ENCODE measurements around the gene STXBP5.

STXBP5 gene

GRCh38 chr6:147382945-147383554 lies 178.8 kb downstream of the STXBP5 start:
- Mint-ChIP-seq H3K4me3 (no peak overlapping the region), H3K27me3 (no peaks in the 10 kb centered on the region), H3K36me3 (peaks cover 22% of the 10 kb centered on the region), H3K4me1 (no peaks in the 10 kb centered on the region), H3K27ac (no peak overlapping the region), H3K9me3 (no peaks in the 10 kb centered on the region)

GRCh38 chr6:147384029-147384428 lies 179.8 kb downstream of the STXBP5 start:
- no peak overlapping the region for H3K4me3 Mint-ChIP-seq
- peaks cover 19% of the 10 kb centered on the region for H3K36me3 Mint-ChIP-seq
- no peaks in the 10 kb centered on the region for H3K27me3 Mint-ChIP-seq
- H3K9me3 Mint-ChIP-seq, result no peaks in the 10 kb centered on the region
- H3K27ac Mint-ChIP-seq, result no peak overlapping the region
- H3K4me1 Mint-ChIP-seq, result no peaks in the 10 kb centered on the region

GRCh38 chr6:147384737-147385710 lies 180.8 kb downstream of the STXBP5 start:
- Mint-ChIP-seq H3K4me1 (no peaks in the 10 kb centered on the region), H3K27ac (peak overlapping the region; percentile 30), H3K27me3 (no peaks in the 10 kb centered on the region), H3K36me3 (peaks cover 15% of the 10 kb centered on the region), H3K9me3 (no peaks in the 10 kb centered on the region), H3K4me3 (no peak overlapping the region)

- no peak overlapping the region for H3K27ac Mint-ChIP-seq
- peaks cover 1% of the 10 kb centered on the region for H3K36me3 Mint-ChIP-seq
- H3K27me3 Mint-ChIP-seq, result no peaks in the 10 kb centered on the region
- H3K9me3 Mint-ChIP-seq, result no peaks in the 10 kb centered on the region
- no peak overlapping the region for H3K4me3 Mint-ChIP-seq
- H3K4me1 Mint-ChIP-seq, result no peaks in the 10 kb centered on the region
Observed at GRCh38 chr6:147389463-147389862, 185.2 kb downstream of the STXBP5 start.

- no peaks in the 10 kb centered on the region for H3K4me1 Mint-ChIP-seq
- no peak overlapping the region for H3K27ac Mint-ChIP-seq
- peaks cover 1% of the 10 kb centered on the region for H3K36me3 Mint-ChIP-seq
- no peak overlapping the region for H3K4me3 Mint-ChIP-seq
- no peaks in the 10 kb centered on the region for H3K9me3 Mint-ChIP-seq
- H3K27me3 Mint-ChIP-seq, result no peaks in the 10 kb centered on the region
Observed at GRCh38 chr6:147390909-147391536, 186.8 kb downstream of the STXBP5 start.

GRCh38 chr6:147392917-147393625 lies 188.9 kb downstream of the STXBP5 start:
- H3K9me3 Mint-ChIP-seq, result no peaks in the 10 kb centered on the region
- H3K4me3 Mint-ChIP-seq, result no peak overlapping the region
- peaks cover 1% of the 10 kb centered on the region for H3K36me3 Mint-ChIP-seq
- H3K27me3 Mint-ChIP-seq, result no peaks in the 10 kb centered on the region
- H3K27ac Mint-ChIP-seq, result no peak overlapping the region
- H3K4me1 Mint-ChIP-seq, result no peaks in the 10 kb centered on the region

GRCh38 chr6:147395158-147395557 lies 190.9 kb downstream of the STXBP5 start:
- no peaks in the 10 kb centered on the region for H3K27me3 Mint-ChIP-seq
- H3K27ac Mint-ChIP-seq, result no peak overlapping the region
- no peak overlapping the region for H3K4me3 Mint-ChIP-seq

GRCh38 chr6:147397306-147397705 lies 193.1 kb downstream of the STXBP5 start:
- Mint-ChIP-seq H3K27ac (no peak overlapping the region), H3K9me3 (peaks cover 15% of the 10 kb centered on the region), H3K4me1 (no peaks in the 10 kb centered on the region), H3K27me3 (no peaks in the 10 kb centered on the region), H3K36me3 (peaks cover 2% of the 10 kb centered on the region), H3K4me3 (no peak overlapping the region)

More at GRCh38 chr6:147395158-147395557, 190.9 kb downstream of the STXBP5 start:
- H3K4me1 Mint-ChIP-seq, result no peaks in the 10 kb centered on the region
- peaks cover 3% of the 10 kb centered on the region for H3K9me3 Mint-ChIP-seq
- H3K36me3 Mint-ChIP-seq, result no peaks in the 10 kb centered on the region

- Mint-ChIP-seq H3K27ac (no peak overlapping the region), H3K9me3 (peaks cover 45% of the 10 kb centered on the region), H3K27me3 (no peaks in the 10 kb centered on the region), H3K36me3 (peaks cover 2% of the 10 kb centered on the region), H3K4me1 (no peaks in the 10 kb centered on the region), H3K4me3 (no peak overlapping the region)
Observed at GRCh38 chr6:147400968-147401367, 196.8 kb downstream of the STXBP5 start.

GRCh38 chr6:147401779-147402178 lies 197.6 kb downstream of the STXBP5 start:
- Mint-ChIP-seq H3K4me3 (no peak overlapping the region), H3K36me3 (peaks cover 2% of the 10 kb centered on the region), H3K27me3 (no peaks in the 10 kb centered on the region), H3K9me3 (peaks cover 45% of the 10 kb centered on the region), H3K27ac (no peak overlapping the region), H3K4me1 (no peaks in the 10 kb centered on the region)

- H3K27ac Mint-ChIP-seq, result no peak overlapping the region
- H3K4me3 Mint-ChIP-seq, result no peak overlapping the region
- peaks cover 7% of the 10 kb centered on the region for H3K27me3 Mint-ChIP-seq
- peaks cover 2% of the 10 kb centered on the region for H3K36me3 Mint-ChIP-seq
- peaks cover 35% of the 10 kb centered on the region for H3K9me3 Mint-ChIP-seq
- H3K4me1 Mint-ChIP-seq, result no peaks in the 10 kb centered on the region
Observed at GRCh38 chr6:147406783-147407182, 202.6 kb downstream of the STXBP5 start.

- Mint-ChIP-seq H3K36me3 (no peaks in the 10 kb centered on the region), H3K9me3 (peaks cover 29% of the 10 kb centered on the region), H3K4me3 (no peak overlapping the region), H3K27ac (no peak overlapping the region), H3K4me1 (no peaks in the 10 kb centered on the region), H3K27me3 (peaks cover 9% of the 10 kb centered on the region)
Observed at GRCh38 chr6:147407571-147407970, 203.4 kb downstream of the STXBP5 start.

GRCh38 chr6:147416622-147417021 lies 212.4 kb downstream of the STXBP5 start:
- no peaks in the 10 kb centered on the region for H3K36me3 Mint-ChIP-seq
- peaks cover 7% of the 10 kb centered on the region for H3K27me3 Mint-ChIP-seq
- no peak overlapping the region for H3K27ac Mint-ChIP-seq
- no peaks in the 10 kb centered on the region for H3K4me1 Mint-ChIP-seq
- no peaks in the 10 kb centered on the region for H3K9me3 Mint-ChIP-seq
- no peak overlapping the region for H3K4me3 Mint-ChIP-seq

GRCh38 chr6:147417954-147418353 lies 213.7 kb downstream of the STXBP5 start:
- Mint-ChIP-seq H3K27me3 (peaks cover 5% of the 10 kb centered on the region), H3K36me3 (no peaks in the 10 kb centered on the region), H3K27ac (no peak overlapping the region), H3K9me3 (no peaks in the 10 kb centered on the region), H3K4me3 (no peak overlapping the region), H3K4me1 (no peaks in the 10 kb centered on the region)

- Mint-ChIP-seq H3K36me3 (no peaks in the 10 kb centered on the region), H3K27me3 (peaks cover 4% of the 10 kb centered on the region), H3K27ac (no peak overlapping the region), H3K4me3 (no peak overlapping the region), H3K9me3 (no peaks in the 10 kb centered on the region), H3K4me1 (no peaks in the 10 kb centered on the region)
Observed at GRCh38 chr6:147418523-147418922, 214.3 kb downstream of the STXBP5 start.

All from activated naive CD4-positive, alpha-beta T cell treated with anti-CD3 and anti-CD28 coated beads, Interleukin-2, amount 50 U/mL, for 24 hours (primary cell).